Neural cell (in vitro differentiated cells): ENCODE results near the gene RPP30.

ENCODE experiments used
- CTCF ChIP-seq: fragments of 450-650 bp; IDR thresholded peaks from 2 replicates; pipeline ENCODE4 v1.5.1; 2014; ENCODE audit warnings: antibody characterized with exemption, mild to moderate bottlenecking, moderate library complexity; ENCODE audit not compliant: poor library complexity, severe bottlenecking
- EP300 ChIP-seq: fragments of 450-650 bp; conservative IDR thresholded peaks from 2 replicates; pipeline ENCODE4 v1.6.1; 2014; ENCODE audit warnings: antibody characterized with exemption, mild to moderate bottlenecking, moderate library complexity; ENCODE audit not compliant: poor library complexity, severe bottlenecking
- EZH2 ChIP-seq: fragments of 200-600, 300-800 bp; shearing (Covaris generic), sonication (generic); IDR thresholded peaks from 2 replicates; pipeline ENCODE4 v1.6.1; 2014; ENCODE audit warnings: antibody characterized with exemption, low read length, borderline replicate concordance, mild to moderate bottlenecking; ENCODE audit not compliant: insufficient read depth, poor library complexity, severe bottlenecking
- RAD21 ChIP-seq: fragments of 450-650 bp; conservative IDR thresholded peaks from 2 replicates; pipeline ENCODE4 v1.6.1; 2014; ENCODE audit warnings: antibody characterized with exemption, mild to moderate bottlenecking, moderate library complexity
- REST ChIP-seq: IDR thresholded peaks from 2 replicates; pipeline ENCODE4 v1.6.1; 2012; ENCODE audit warnings: borderline replicate concordance
- TAF1 ChIP-seq: IDR thresholded peaks from 2 replicates; pipeline ENCODE4 v1.6.1; 2012; ENCODE audit warnings: low read depth

GRCh38 chr10:90939648-90940047 is 67.9 kb downstream of the RPP30 start:
- TF ChIP-seq CTCF (no peak), REST (no peak), TAF1 (no peak), EP300 (no peak), EZH2 (no peak), RAD21 (no peak)
